HG03457 (cell line): ENCODE measurements around the gene PPP2R5D.
"Not testable (repeated sequence)": the region's sequence is repeated elsewhere in the genome, so short reads cannot be mapped to it uniquely, and the experiment has no call there.

ENCODE experiments used
- ATAC-seq: cut with Tn5 transposase; IDR thresholded peaks from one replicate; pipeline ENCODE4 v1.9.1; 2021; ENCODE audit warnings: moderate number of reproducible peaks; ENCODE audit not compliant: unreplicated experiment

The PPP2R5D gene

GRCh38 chr6:43021270-43022047, 37.1 kb downstream of the PPP2R5D start, which contains the start of gene RRP36:
Gene RRP36 (plus strand): TSS chr6:43021623. CDS start chr6:43021655, 32 bp downstream.
- no peak for ATAC-seq

GRCh38 chr6:43024436-43024835, 40.1 kb downstream of the PPP2R5D start:
- no peak for ATAC-seq

DNA sequence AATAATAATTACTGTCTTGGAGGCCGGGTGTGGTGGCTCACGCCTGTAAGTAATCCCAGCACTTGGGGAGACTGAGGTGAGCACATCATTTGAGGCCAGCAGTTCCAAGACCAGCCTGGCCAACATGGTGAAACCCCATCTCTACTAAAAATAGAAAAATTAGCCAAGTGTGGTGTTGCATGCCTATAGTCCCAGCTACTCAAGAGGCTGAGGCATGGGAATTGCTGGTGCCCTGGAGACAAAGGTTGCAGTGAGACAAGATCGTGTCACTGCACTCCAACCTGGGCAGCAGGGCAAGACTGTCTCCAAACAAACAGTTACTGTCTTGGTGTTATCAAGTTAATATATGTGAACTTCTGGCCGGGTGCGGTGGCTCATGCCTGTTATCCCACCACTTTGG, 42.0 kb downstream of the PPP2R5D start:
- no peak for ATAC-seq

DNA sequence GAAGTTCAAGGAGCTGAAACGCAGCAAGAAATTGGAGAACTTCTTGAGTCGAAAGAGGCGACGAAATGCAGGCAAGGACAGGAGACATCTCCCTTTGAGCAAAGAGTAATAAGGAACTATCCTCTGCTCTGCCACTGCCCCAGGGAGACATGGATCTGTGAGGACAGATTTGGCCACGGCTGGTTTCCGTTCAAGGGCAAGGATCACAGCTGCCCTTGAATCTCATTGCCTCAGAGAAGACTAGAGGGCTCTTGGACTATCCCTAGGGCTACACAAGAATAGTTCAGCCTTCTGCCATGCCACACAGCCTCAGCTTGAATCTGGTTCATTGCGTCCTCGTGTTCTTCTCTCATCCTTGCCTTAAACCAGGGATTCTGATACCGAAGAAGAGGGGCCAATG, 44.8 kb downstream of the PPP2R5D start:
- no peak for ATAC-seq

- no peak for ATAC-seq
Observed at GRCh38 chr6:43032326-43032725, 48.0 kb downstream of the PPP2R5D start.

DNA sequence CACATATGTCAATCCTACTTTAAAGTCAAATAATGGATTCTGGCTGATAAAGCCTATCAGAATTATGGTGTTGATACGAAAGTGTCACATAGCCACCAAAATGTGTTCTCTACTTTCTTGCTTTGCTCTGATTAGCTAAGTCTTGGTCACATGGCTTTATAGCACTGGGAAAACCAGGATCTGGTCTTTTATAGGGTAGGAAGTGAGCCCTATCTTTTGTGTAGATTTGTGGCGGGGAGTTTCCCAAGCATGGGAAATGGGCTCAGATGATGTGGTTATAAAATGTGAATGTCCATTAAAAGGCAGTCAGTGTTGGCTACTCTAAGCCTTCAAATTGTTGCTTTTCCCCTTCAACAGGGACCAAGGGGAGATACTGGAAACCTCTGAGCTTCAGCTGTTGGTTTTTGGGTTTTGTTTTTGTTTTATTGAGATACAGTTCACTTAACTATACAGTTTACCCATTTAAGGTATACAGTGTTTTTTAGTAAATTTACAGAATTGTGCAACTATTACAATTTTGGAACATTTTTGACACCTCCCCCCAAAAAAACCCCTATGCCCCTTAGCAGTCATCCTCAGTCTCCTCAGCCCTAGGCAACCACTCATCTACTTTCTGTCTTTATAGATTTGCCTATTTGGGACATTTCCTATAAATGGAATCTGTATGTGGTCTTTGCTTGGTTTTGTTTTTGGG, 49.3 kb downstream of the PPP2R5D start:
- no peak for ATAC-seq

DNA sequence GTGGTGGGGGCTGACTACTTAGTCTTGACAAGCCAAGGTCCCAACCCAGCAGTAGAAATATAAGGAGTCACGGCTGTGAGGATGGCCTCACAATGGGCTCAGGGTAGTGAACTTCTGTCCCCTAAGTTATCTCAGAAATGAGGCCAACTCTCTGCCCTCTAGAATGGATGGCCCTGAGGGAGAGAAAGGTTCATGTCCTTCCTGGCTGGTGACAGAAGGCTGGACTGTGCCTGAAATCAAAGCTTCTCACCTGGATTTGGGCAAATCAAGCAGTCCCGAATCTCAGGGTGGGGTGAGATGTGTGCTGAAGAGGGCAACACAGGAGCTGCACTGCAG, 49.8 kb downstream of the PPP2R5D start:
- ATAC-seq: no peak

DNA sequence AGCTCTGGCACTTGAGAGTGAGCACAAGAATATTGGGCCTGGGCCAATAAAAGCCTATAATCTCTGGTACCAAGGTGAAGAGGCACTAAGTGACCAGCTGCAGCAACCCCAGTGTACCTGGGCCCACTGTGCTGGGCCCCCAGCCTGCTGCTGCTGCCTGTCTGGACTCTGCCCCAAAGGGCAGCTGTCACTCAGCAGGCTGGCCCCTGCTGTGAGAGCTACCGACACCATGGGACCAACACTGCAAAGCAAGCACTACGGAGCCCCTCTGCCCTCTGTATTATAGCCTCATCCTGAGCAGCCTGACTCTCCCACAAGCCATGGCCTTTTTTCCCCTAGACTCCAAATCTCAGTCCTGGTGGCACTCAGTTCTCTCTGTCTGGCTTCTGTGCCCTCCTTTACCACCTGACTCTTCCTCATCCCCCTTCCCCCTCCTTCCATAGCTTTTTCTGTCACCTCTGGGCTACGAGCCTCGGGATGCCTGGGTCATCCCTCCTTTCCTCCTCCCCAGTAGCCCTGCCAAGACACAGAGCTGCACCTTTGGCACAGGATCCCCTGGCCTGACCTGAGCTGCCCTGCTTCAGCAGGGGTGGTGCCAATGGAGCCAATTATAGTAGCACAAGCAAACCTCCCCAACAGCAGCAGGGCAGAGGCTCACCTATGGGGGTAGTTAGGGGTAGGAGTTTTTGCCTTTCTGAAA, 51.3 kb downstream of the PPP2R5D start:
- no peak for ATAC-seq

DNA sequence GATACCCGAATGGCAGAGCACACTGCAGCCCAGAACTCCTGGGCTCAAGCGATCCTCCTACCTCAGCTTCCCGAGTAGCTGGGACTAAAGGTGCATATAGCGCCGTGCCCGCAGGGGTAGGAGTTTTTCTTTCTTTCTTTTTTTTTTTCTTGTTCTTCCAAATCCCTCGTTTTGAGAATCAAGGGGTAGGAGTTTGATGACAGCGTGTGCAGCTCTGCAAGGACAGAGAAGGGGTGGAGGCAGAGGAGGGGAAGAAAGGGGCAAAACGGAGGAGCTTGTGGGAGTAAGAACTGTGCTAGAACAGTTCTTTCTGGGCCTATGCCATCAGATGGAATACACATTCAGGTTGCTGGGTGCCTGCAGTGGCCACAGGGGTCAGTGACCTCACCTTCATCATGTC, 52.3 kb downstream of the PPP2R5D start:
- ATAC-seq: no peak

DNA sequence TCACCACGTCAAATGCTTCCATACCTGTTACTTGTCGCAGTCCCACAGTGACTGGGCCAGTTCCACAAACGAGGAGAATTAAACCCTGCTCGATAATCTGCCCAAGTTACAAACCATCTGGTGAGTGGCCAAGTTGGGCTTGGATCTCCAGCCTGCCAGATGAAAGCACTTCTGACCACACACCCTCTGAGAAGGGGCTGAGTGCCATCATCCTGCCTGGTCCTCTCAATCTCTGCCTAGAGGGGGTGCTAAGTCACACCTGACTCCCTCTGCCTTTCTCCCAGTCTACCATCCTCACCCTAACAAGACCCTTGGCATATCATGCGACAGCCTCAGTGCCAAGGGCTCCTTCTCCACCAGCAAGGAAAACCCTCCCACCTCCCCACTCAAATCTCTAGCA, 52.8 kb downstream of the PPP2R5D start:
- ATAC-seq: no peak

DNA sequence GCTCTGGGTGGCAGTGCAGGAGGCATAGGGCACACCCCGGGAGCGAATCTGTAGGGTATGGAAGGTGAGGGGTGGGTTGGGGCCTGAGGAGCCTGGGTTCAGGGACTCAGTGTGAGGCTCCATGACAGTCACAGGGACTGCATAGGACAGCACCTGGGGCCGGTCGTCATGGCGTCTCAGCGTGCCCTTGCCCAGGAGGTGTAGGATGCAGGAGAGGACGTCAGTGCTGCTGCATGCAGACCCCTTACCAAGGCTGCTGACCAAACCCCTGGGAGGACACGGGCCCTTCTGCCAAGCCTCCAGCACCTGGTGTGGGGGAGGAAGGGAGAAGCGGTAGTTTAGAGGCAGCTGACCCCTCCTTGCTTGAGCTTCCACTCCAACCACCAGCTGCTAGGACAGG, 53.3 kb downstream of the PPP2R5D start:
- ATAC-seq: no peak

- no peak for ATAC-seq
Observed at GRCh38 chr6:43038727-43039126, 54.4 kb downstream of the PPP2R5D start.

- no peak for ATAC-seq
Observed at GRCh38 chr6:43040542-43041257, 56.3 kb downstream of the PPP2R5D start.

- ATAC-seq: not testable (repeated sequence)
Observed at GRCh38 chr6:43041475-43041874, 57.1 kb downstream of the PPP2R5D start.

DNA sequence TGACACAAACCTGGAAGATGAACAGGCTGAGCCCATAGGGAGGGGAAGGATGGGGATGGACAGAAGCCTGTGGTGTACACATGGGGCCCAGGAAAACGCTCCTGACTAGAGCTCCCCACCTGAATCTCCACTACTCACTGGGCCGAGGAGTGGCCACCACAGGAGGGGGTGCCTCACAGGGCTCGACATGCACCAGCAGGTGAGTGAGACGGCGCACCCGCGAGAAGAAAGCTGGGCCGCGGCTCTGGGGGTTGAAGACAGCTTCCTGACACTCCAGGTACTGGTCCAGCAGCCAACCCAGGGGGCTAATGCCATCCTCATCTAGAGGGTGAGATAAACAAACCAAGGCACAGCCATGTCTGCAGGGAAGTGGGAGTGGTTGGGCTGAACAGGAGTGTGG, 58.9 kb downstream of the PPP2R5D start:
- no peak for ATAC-seq

GRCh38 chr6:43045371-43045930, 61.1 kb downstream of the PPP2R5D start:
- ATAC-seq: no peak

DNA sequence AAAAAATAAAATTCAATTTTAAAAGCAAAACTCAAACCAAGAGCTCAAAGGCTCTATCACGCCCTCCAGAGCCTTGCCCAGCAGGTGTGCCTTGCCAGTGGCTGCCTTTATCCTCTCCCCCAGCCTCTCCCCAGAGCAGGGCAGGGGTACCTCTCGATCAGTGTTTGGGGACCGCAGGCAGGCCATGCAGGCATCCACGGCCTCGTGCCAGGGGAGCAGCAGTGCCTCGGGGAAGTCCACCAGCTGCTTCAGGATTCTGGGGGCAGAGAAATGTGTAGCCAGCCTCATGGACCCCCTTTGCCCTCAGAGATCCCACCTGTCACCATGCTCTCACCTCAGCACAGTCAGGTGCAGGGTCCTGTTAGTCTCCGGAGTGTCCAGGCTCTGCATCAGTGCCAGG, 63.6 kb downstream of the PPP2R5D start:
- ATAC-seq: no peak

- no peak for ATAC-seq
Observed at GRCh38 chr6:43050981-43051380, 66.6 kb downstream of the PPP2R5D start.

- ATAC-seq: no peak
Observed at GRCh38 chr6:43052225-43052841, 68.0 kb downstream of the PPP2R5D start.

DNA sequence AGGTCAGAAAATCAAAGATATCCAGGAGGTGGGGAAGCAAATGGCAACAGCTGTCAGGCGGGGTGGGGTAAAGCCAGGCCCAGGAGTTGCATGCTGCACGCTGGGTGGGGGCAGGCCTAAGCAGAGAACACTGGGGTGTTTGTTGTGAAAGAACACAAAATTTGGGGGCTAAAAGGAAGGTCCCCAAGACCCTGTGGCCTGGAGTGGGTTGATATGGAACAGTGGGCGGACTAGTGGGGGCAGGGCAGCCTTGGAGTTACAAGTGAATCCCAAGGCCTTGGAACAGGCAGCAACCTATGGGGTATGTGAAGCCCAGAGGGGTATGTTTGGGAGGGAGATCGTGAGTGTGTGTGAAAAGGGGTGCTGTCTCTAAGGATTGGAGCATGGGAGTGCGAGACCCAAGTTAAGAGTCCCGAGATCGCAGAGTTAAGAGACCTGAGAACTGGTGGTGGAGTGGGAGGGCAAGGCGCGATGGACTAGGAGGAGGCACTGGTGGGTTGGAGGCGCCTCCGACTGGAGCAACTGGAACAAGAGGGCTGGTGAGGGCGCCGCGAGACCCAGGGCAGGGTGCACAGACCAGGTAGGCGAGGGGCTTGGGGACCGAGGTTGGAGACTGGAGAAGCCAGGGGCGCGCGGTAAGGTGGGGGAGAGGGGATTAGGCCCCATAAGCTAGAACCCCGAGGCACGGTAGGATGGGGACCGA, 68.6 kb downstream of the PPP2R5D start:
- ATAC-seq: no peak
